PFSK-1 (cell line): ENCODE results near the gene NOTCH2.

Experiments used
- POLR2AphosphoS5 ChIP-seq: IDR thresholded peaks from 2 replicates; pipeline ENCODE4 v1.6.1; 2012; ENCODE audit warnings: low read depth, mild to moderate bottlenecking, control low read depth, low read length, moderate library complexity
- SIN3A ChIP-seq: IDR thresholded peaks from 2 replicates; pipeline ENCODE4 v1.6.1; 2012; ENCODE audit warnings: mild to moderate bottlenecking, low read length, moderate library complexity, borderline replicate concordance; ENCODE audit not compliant: insufficient read depth

GRCh38 chr1:119935915-119936314 is 133.5 kb downstream of the NOTCH2 start:
- TF ChIP-seq POLR2AphosphoS5 (no peak), SIN3A (no peak)
